Ramos (cell line): ENCODE results near the gene TEX54.

Experiments
- in situ Hi-C: fragments of 300-500 bp; cut with MboI; formaldehyde crosslinking; loops from one replicate; pipeline ENCODE4 v1.14.3; 2022; ENCODE audit warnings: low sequenced_read_pairs; ENCODE audit not compliant: unreplicated experiment

TEX54 gene

DNA sequence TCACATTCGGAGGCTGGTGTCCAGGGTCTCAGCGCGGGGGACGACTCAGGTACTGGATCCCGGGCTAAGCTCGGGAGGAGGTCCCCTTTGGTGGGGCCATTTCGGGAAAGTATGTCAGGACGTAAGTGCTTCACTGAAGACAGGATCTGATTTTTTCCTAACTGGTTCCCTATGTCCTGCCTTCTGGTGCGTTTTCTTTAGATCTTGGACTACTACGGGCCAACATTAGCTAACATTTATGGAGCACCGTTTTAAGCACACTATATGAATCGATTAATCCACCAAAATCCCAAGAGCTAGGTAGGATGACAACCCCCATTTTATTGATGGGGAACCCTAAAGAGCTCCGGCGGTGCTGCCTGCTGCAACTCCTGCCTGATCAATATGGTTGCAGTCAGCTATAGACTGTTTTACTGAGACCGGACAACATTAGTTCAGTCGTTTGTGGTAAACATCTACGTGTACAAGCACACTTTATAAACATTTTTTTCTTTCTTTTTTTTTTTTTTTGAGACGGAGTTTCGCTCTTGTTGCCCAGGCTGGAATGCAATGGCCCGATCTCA is 23.8 kb upstream of the TEX54 start:
- in situ Hi-C loops, result no loop called here

DNA sequence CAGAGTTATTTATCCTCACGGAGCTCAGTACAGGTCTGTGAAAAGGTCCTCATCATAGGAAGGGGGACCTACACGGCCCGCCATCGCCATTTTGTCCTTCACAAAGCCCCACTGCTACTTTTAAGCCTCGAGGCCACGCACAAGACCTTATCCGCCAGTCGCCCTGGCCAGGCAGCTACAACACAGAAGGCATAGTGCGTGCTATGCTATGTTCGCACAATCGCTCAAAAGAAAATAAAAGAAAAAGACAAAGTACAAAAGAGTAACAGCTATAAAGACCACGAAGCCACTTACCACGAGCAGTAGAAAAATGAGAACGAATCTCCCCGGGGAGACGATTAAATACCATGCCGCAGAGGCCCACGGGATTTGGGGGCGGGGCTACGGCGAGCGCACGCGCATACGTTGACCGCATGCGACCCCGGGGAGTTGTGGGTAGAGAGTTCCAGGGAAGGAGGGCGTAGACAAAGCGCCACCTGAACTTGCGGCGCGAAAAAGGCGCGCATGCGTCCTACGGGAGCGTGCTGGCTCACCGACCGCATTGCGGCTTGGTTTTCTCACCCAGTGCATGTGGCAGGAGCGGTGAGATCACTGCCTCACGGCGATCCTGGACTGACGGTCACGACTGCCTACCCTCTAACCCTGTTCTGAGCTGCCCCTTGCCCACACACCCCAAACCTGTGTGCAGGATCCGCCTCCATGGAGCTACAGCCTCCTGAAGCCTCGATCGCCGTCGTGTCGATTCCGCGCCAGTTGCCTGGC is 23.1 kb upstream of the TEX54 start:
- in situ Hi-C loops, result no loop called here

DNA sequence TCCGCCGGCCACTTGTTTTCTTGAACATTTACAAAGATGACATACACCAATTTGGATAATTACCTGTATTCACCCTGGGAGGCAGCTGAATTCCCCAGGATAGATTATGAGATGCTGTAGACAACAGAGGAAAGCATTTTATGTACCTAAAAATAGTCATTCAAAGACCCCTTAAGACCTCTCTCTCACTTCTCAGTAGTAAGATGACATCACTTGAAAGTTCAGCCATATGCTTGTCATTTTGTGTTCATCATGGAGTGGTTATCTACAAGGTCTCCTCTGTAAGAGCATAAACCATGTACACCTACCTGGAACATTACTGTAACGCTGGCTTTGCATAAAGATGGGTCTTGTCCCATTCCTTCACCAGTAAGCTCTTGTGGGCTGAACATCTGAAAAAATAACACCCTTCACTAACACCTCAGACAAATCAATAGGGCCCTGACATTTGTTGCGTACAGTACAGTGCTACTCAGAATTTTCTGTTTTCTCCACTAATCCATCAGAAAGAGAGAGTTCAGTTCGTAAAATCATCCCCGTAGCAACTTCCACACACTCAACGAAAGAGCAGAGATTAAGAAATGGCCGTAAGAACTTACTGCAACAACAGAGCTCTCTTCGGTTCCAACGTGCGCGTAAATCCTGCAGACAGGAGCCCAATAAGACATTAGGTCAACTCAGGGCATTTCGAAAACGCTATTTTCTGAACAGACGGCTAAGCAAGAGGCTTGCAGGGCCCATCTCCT is 22.4 kb upstream of the TEX54 start:
- in situ Hi-C loops, result no loop called here

GRCh38 chr11:62854013-62854824 is 21.6 kb upstream of the TEX54 start:
- in situ Hi-C loops, result no loop called here

GRCh38 chr11:62853279-62853965 is 20.8 kb upstream of the TEX54 start:
- in situ Hi-C loops, result no loop called here

- in situ Hi-C loops, result no loop called here
Observed at GRCh38 chr11:62852523-62853188, 20.0 kb upstream of the TEX54 start.

DNA sequence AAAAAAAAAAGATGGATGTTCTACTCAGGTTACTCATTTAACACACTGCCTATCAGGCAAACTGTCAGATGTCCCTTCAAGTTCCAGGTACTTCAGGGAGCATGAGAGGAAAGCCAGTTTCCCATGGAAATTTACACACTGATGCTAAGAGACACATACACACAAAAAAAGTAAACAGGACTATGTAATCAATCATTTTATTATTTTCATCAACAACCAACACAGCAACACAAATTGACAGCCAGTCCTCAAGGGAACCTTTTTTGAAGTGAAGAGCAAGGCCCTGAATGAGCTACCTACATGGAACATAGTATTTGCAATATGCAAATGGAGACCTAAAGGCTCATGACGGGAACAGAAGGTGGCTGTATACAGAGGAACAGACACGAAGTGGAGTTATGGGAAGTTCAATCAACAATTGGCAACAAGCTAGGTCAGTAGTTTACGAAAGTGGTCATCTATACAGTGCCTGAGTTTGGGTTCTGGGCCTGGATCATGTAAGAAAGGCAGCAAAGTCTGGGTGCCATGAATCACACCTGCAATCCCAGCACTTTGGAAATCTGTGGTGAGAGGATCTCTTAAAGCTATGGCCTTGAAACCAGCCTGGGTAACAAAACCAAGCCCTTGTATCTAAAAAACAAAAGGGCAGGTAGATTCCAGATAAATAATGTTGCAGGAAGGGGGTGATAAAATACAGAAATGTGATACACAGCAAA is 19.3 kb upstream of the TEX54 start:
- in situ Hi-C loops, result no loop called here

DNA sequence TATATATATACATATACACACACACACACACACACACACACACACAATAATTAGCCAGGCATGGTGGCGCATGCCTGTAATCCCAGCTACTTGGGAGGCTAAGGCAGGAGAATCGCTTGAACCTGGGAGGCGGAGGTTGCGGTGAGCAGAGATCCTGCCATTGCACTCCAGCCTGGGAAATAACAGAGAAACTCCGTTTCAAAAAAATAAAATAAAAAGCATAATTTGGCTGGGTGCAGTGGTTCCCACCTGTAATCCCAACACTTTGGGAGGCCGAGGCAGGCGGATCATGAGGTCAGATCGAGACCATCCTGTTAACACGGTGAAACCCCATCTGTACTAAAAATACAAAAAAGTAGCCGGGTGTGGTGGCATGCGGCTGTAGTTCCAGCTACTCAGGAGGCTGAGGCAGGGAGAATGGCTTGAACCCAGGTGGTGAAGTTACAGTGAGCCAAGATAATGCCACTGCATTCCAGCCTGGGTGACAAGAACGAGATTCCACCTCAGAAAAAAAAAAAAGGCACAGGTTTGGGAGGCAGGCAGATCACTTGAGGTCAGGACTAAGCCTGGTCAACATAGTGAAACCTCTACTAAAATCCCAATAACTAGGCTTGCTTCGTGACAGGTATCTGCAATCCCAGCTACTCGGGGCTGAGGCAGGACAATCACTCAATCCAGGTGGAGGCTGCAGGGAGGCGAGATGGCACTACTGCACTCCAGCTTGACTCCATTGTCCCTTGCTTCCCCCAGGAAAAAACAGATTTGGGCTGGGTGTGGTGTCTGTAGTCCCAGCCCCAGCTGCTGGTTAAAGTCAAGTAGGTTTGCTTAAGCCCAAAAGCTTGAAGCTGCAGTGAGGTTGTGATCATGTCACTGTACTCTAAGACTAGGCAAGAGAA is 18.5 kb upstream of the TEX54 start:
- in situ Hi-C loops, result no loop called here

- in situ Hi-C loops, result loop anchor here (25.0 kb wide), 1 partner anchor 1389 kb away; the partner anchor contains the start of genes DNAJC4, FKBP2, NUDT22 and PPP1R14B
Observed at GRCh38 chr11:62847767-62848314, 15.2 kb upstream of the TEX54 start.

DNA sequence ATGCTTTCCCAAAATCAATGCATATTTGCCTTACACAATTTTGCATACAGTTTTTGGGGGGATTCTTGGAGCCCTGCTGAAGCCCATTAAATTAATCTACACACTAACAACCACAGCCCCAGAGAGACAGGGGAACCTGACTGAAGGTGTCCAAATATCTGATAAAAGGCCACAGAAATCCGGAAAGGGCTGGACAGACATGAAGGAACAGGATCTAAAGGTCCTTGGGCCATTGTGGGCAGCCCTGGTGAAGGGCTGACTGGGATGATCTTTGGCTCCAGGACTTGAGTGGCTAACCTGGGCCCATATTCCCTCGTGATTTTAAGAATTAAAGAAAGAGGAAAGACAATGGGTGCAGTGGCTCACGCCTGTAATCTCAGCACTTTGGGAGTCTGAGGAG is 13.5 kb upstream of the TEX54 start:
- in situ Hi-C loops, result loop anchor here (25.0 kb wide), 1 partner anchor 1391 kb away; the partner anchor contains the start of genes DNAJC4, FKBP2, NUDT22 and PPP1R14B

DNA sequence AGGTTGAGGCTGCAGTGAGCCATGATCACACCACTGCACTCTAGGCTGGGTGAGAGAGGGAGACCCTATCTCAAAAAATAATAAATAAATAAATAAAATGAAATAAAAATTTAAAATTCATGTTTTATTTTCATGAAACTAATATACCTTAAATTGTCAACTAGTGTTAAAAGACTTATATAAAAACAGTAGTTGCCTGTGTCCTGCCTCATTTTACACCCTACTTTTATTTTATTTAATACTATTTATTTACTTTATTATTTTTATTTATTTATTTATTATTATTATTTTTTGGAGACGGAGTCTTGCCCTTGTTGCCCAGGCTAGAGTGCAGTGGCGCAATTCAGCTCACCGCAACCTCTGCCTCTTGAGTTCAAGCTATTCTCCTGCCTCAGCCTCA is 11.5 kb upstream of the TEX54 start:
- in situ Hi-C loops, result loop anchor here (25.0 kb wide), 1 partner anchor 1393 kb away; the partner anchor contains the start of genes DNAJC4, FKBP2, NUDT22 and PPP1R14B

DNA sequence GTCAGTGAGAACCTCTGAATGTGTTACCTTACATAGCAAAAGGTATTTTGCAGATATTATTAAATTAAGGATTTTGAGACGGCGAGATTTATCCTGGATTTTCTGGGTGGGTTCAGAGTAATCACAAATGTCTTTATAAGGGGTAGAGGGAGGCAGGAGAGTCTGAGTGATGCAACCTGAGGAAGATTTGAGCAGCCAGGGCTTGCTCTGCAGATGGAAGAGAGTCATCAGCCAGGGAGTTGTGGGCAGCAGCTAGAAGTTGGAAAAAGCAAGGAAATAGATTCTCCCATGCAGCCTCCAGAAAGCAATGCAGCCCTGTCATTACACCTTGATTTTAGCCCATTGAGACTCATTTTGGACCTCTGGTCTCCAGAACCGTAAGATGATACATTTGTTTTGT is 10.8 kb upstream of the TEX54 start:
- in situ Hi-C loops, result loop anchor here (25.0 kb wide), 1 partner anchor 1394 kb away; the partner anchor contains the start of genes DNAJC4, FKBP2, NUDT22 and PPP1R14B

DNA sequence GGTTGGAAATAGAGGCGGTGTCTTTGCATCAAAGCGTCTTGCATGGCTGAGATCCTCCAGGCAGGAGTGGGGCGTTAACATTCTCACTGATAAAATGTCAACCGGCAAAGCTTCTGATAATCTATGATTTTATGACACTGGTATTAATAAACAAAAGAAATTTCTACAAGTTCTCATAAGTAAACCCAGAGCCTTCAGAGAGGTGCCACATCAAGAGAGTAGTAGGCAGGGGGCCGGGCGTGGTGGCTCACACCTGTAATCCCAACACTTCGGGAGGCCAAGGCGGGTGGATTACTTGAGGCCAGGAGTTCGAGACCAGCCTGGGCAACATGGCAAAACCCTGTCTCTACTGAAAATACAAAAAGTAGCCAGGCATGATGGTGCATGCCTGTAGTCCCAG is 10.2 kb upstream of the TEX54 start:
- in situ Hi-C loops, result loop anchor here (25.0 kb wide), 1 partner anchor 1394 kb away; the partner anchor contains the start of genes DNAJC4, FKBP2, NUDT22 and PPP1R14B

DNA sequence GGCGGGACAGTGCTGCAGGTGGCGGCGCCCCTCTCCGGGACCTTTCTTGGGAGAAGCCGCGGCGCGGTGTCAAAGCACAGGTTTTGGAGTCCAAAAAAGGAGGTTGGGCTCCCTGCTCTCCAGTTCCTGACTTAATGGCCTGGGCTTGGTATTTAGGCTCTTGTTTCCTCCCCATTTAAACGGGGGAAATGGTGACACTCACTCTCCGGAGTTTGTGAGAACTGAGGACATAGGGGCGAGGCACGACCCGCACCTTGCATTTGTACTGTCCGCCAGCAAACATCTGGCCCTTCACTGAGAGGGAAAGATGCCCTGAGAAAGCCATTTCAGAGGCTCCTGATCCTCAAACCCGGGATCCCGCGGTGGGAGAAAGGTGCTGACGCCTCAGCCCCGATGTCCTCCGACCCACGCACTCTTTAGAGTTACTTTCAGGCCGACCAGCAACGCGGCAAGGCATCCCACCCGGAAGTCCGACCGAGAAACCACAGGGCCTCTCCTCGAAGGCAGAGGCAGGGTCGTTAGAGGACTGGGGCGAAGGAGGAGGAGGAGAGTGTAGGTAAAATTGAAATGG is 9.6 kb upstream of the TEX54 start:
- in situ Hi-C loops, result loop anchor here (25.0 kb wide), 1 partner anchor 1395 kb away; the partner anchor contains the start of genes DNAJC4, FKBP2, NUDT22 and PPP1R14B

- in situ Hi-C loops, result loop anchor here (25.0 kb wide), 1 partner anchor 1396 kb away; the partner anchor contains the start of genes DNAJC4, FKBP2, NUDT22 and PPP1R14B
Observed at GRCh38 chr11:62841361-62842170, 8.9 kb upstream of the TEX54 start.
